Measurements from ENCODE around the gene SSC4D. TPM values are rescaled to one million over a fixed set of nuclear protein-coding genes. Genes with fewer than 3 reads are reported as not detected.

The SSC4D gene
- total and polyA plus RNA-seq, 2 of the 8 experiments (the other 6 are each of a cell fraction or from before 2014, with no cell fraction given): 11.8 to 27.5 TPM

DNA sequence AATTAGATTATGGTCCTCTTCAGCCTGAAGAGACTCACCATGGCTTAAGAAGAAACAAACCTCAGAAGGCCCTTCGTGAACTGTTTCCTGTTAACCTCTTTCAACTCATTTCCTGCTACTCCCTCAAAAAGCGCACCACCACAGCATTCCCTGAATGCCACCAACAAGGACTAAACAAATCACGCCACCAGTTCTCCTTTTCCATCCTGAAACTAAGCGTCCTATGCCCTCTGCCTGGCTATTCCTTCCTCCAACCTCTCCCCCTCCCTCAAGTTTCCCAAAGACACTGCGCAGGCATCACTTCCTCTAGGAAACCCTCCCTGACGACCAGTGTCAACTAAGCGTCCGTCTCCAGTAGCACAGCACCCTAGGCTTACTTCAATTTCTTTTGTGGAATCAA is 62.7 kb downstream of the SSC4D start (continued):
- TF ChIP-seq, protein P1, sequence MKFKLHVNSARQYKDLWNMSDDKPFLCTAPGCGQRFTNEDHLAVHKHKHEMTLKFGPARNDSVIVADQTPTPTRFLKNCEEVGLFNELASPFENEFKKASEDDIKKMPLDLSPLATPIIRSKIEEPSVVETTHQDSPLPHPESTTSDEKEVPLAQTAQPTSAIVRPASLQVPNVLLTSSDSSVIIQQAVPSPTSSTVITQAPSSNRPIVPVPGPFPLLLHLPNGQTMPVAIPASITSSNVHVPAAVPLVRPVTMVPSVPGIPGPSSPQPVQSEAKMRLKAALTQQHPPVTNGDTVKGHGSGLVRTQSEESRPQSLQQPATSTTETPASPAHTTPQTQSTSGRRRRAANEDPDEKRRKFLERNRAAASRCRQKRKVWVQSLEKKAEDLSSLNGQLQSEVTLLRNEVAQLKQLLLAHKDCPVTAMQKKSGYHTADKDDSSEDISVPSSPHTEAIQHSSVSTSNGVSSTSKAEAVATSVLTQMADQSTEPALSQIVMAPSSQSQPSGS (IDR thresholded peaks at IDR 0.05; ENCODE audit: low read length): no peak
- TF ChIP-seq CTBP2 (IDR thresholded peaks at IDR 0.05; ENCODE audit: borderline replicate concordance, insufficient read depth, insufficient read length, low read length): no peak
- TF ChIP-seq ASH2L (IDR thresholded peaks at IDR 0.05; ENCODE audit: low read length): no peak
- no peak for TF ChIP-seq SP4 (IDR thresholded peaks at IDR 0.05; ENCODE audit: low read length)
- no peak for TF ChIP-seq KDM1A (IDR thresholded peaks at IDR 0.05; ENCODE audit: borderline replicate concordance, low read length)
- TF ChIP-seq, protein P2, sequence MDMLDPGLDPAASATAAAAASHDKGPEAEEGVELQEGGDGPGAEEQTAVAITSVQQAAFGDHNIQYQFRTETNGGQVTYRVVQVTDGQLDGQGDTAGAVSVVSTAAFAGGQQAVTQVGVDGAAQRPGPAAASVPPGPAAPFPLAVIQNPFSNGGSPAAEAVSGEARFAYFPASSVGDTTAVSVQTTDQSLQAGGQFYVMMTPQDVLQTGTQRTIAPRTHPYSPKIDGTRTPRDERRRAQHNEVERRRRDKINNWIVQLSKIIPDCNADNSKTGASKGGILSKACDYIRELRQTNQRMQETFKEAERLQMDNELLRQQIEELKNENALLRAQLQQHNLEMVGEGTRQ (IDR thresholded peaks at IDR 0.05; ENCODE audit: low read length): no peak
- TF ChIP-seq NRF1 (IDR thresholded peaks at IDR 0.05; ENCODE audit: low read depth, low read length): no peak
